Mesenchymal stem cell (in vitro differentiated cells and primary cell): Measurements from ENCODE around the gene EFCAB14.

Source experiments
- DNase-seq: peaks from one replicate; pipeline ENCODE4 v3.0.0-alpha.2; 2013
- H2AFZ ChIP-seq: one replicate; pipeline ENCODE4 v1.6.1; 2013; ENCODE audit warnings: low read depth, mild to moderate bottlenecking, control low read depth, inconsistent platforms, low read length, moderate library complexity
- H2AK5ac ChIP-seq: 2 replicates; pipeline ENCODE4 v1.6.1; 2013; ENCODE audit warnings: low read length, moderate library complexity, mild to moderate bottlenecking, inconsistent platforms; ENCODE audit not compliant: severe bottlenecking
- H2BK120ac ChIP-seq: one replicate; pipeline ENCODE4 v1.6.1; 2013; ENCODE audit warnings: low read depth, mild to moderate bottlenecking, inconsistent platforms, low read length, moderate library complexity
- H2BK12ac ChIP-seq, 2 experiments: one replicate each; pipeline ENCODE4 v1.6.1; 2013; ENCODE audit warnings: inconsistent platforms in 2 of 2, low read length in 2 of 2, mild to moderate bottlenecking in 2 of 2, moderate library complexity in 2 of 2, control low read depth in 1 of 2
- H2BK15ac ChIP-seq: one replicate; pipeline ENCODE4 v1.6.1; 2013; ENCODE audit warnings: mild to moderate bottlenecking, low read depth, inconsistent platforms; ENCODE audit not compliant: poor library complexity, severe bottlenecking
- H2BK5ac ChIP-seq: 2 replicates; pipeline ENCODE4 v1.6.1; 2013; ENCODE audit warnings: low read depth, mild to moderate bottlenecking, low read length, control low read depth, inconsistent platforms; ENCODE audit not compliant: poor library complexity, severe bottlenecking
- H3K14ac ChIP-seq, 2 experiments: one replicate each; pipeline ENCODE4 v1.6.1; 2013; ENCODE audit warnings: inconsistent platforms in 2 of 2, low read length in 2 of 2, control low read depth in 1 of 2, mild to moderate bottlenecking in 1 of 2, moderate library complexity in 1 of 2
- H3K18ac ChIP-seq, 2 experiments: one replicate each; pipeline ENCODE4 v1.6.1; 2013; ENCODE audit warnings: inconsistent platforms in 2 of 2, low read length in 2 of 2, control low read depth in 1 of 2, low read depth in 1 of 2, mild to moderate bottlenecking in 1 of 2
- H3K23ac ChIP-seq, 2 experiments: one replicate each; pipeline ENCODE4 v1.6.1; 2013; ENCODE audit warnings: inconsistent platforms in 2 of 2, low read length in 2 of 2, mild to moderate bottlenecking in 2 of 2, moderate library complexity in 2 of 2, control low read depth in 1 of 2
- H3K27ac ChIP-seq: 2 replicates; pipeline ENCODE4 v1.5.1; 2013; ENCODE audit warnings: mild to moderate bottlenecking, moderate library complexity, low read length, control low read depth, inconsistent platforms; ENCODE audit not compliant: poor library complexity, severe bottlenecking
- H3K27me3 ChIP-seq, 2 experiments: 2 replicates each; pipeline versions ENCODE4 v1.6.1 to v1.7.0; 2013; ENCODE audit warnings: low read length in 2 of 2, mild to moderate bottlenecking in 2 of 2, moderate library complexity in 2 of 2, control low read depth in 1 of 2, inconsistent platforms in 1 of 2; ENCODE audit not compliant: control insufficient read depth in 1 of 2, insufficient read depth in 1 of 2
- H3K36me3 ChIP-seq, 2 experiments: 2 replicates each; pipeline versions ENCODE4 v1.6.1 to v1.7.0; 2013; ENCODE audit warnings: low read length in 2 of 2, control low read depth in 1 of 2, inconsistent platforms in 1 of 2, low read depth in 1 of 2, mild to moderate bottlenecking in 1 of 2; ENCODE audit not compliant: insufficient read depth in 2 of 2, control insufficient read depth in 1 of 2
- H3K4ac ChIP-seq, 2 experiments: one replicate each; pipeline ENCODE4 v1.6.1; 2013; ENCODE audit warnings: inconsistent platforms in 2 of 2, low read length in 2 of 2, mild to moderate bottlenecking in 2 of 2, moderate library complexity in 2 of 2, control low read depth in 1 of 2, low read depth in 1 of 2
- H3K4me1 ChIP-seq: 2 replicates; pipeline ENCODE4 v1.6.1; 2013; ENCODE audit warnings: low read depth, low read length, control low read depth; ENCODE audit not compliant: control insufficient read depth, insufficient read depth
- H3K4me2 ChIP-seq: 2 replicates; pipeline ENCODE4 v1.6.1; 2013; ENCODE audit warnings: low read length, mild to moderate bottlenecking, inconsistent platforms; ENCODE audit not compliant: poor library complexity, severe bottlenecking
- H3K4me3 ChIP-seq, 2 experiments: 2 replicates each; pipeline versions ENCODE4 v1.5.1 to v1.7.0; 2013; ENCODE audit warnings: low read length in 2 of 2, mild to moderate bottlenecking in 2 of 2, control low read depth in 1 of 2, low read depth in 1 of 2; ENCODE audit not compliant: insufficient read depth in 1 of 2
- H3K79me1 ChIP-seq: replicated peaks from 2 replicates; pipeline ENCODE4 v1.6.1; 2013; ENCODE audit warnings: mild to moderate bottlenecking, control low read depth, low read length, inconsistent platforms; ENCODE audit not compliant: poor library complexity, severe bottlenecking
- H3K9ac ChIP-seq: 2 replicates; pipeline ENCODE4 v1.7.0; 2013; ENCODE audit warnings: mild to moderate bottlenecking, low read length, moderate library complexity
- H3K9me3 ChIP-seq: 2 replicates; pipeline ENCODE4 v1.7.0; 2013; ENCODE audit warnings: mild to moderate bottlenecking, low read length; ENCODE audit not compliant: control insufficient read depth
- H4K8ac ChIP-seq: one replicate; pipeline ENCODE4 v1.6.1; 2013; ENCODE audit warnings: inconsistent platforms, mild to moderate bottlenecking, low read length, moderate library complexity
- H4K91ac ChIP-seq: one replicate; pipeline ENCODE4 v1.6.1; 2013; ENCODE audit warnings: mild to moderate bottlenecking, low read length, inconsistent platforms
- WGBS: methylation state at CpG from one replicate; pipeline ENCODE4 v1.1.7; 2013; ENCODE audit warnings: mixed read lengths; 5-methylcytosine and 5-hydroxymethylcytosine counted together

EFCAB14 gene

GRCh38 chr1:46749921-46750404 lies 31.0 kb upstream of the EFCAB14 start:
- no peaks in the 10 kb centered on the region for H3K9me3 ChIP-seq
- H4K8ac ChIP-seq = no peak overlapping the region
- no peak overlapping the region for H2BK5ac ChIP-seq
- H4K91ac ChIP-seq = no peak overlapping the region
- no peak overlapping the region for H3K4me3 ChIP-seq
- H2BK12ac ChIP-seq = no peak overlapping the region
- no peaks in the 10 kb centered on the region for H3K79me1 ChIP-seq
- no peak overlapping the region for H3K14ac ChIP-seq
- no peak overlapping the region for H3K23ac ChIP-seq
- no peak overlapping the region for H3K9ac ChIP-seq
- H3K4ac ChIP-seq = no peak overlapping the region
- H3K18ac ChIP-seq = no peak overlapping the region
- no peak overlapping the region for H2AFZ ChIP-seq
- peaks cover 21 to 32% of the 10 kb centered on the region in 2 experiments for H3K27me3 ChIP-seq
- no peaks in the 10 kb centered on the region for H3K36me3 ChIP-seq
- H2AK5ac ChIP-seq = no peak overlapping the region
- WGBS = 64% methylated on average over 6 of the region's 7 CpGs
- no peak overlapping the region for H3K27ac ChIP-seq
- no peak overlapping the region for H2BK120ac ChIP-seq
- no peak overlapping the region for H2BK15ac ChIP-seq
- H3K4me2 ChIP-seq = no peak overlapping the region
- peaks cover under 1% of the 10 kb centered on the region for H3K4me1 ChIP-seq
- DNase-seq = no peak

GRCh38 chr1:46749404-46749803 lies 30.5 kb upstream of the EFCAB14 start:
- no peaks in the 10 kb centered on the region for H3K79me1 ChIP-seq
- H4K8ac ChIP-seq = no peak overlapping the region
- H3K36me3 ChIP-seq = no peaks in the 10 kb centered on the region
- H2BK12ac ChIP-seq = no peak overlapping the region
- H3K9ac ChIP-seq = no peak overlapping the region
- H3K18ac ChIP-seq = no peak overlapping the region
- no peak overlapping the region for H3K23ac ChIP-seq
- no peak overlapping the region for H2BK15ac ChIP-seq
- H2BK5ac ChIP-seq = no peak overlapping the region
- no peak overlapping the region for H3K4me2 ChIP-seq
- peaks cover 21 to 32% of the 10 kb centered on the region in 2 experiments for H3K27me3 ChIP-seq
- no peak for DNase-seq
- WGBS = 79% methylated on average over 1 of the region's 1 CpG
- no peak overlapping the region for H2AK5ac ChIP-seq
- no peak overlapping the region for H2BK120ac ChIP-seq
- H3K4me3 ChIP-seq = no peak overlapping the region
- no peaks in the 10 kb centered on the region for H3K9me3 ChIP-seq
- H3K4ac ChIP-seq = no peak overlapping the region
- no peak overlapping the region for H2AFZ ChIP-seq
- no peak overlapping the region for H3K14ac ChIP-seq
- no peaks in the 10 kb centered on the region for H3K4me1 ChIP-seq
- H3K27ac ChIP-seq = no peak overlapping the region
- no peak overlapping the region for H4K91ac ChIP-seq

- Histone ChIP-seq H3K27me3 (peaks cover 21 to 32% of the 10 kb centered on the region in 2 experiments), H2BK5ac (no peak overlapping the region), H3K18ac (no peak overlapping the region), H2AK5ac (no peak overlapping the region), H2BK15ac (no peak overlapping the region), H3K36me3 (no peaks in the 10 kb centered on the region), H3K27ac (no peak overlapping the region), H3K79me1 (no peaks in the 10 kb centered on the region), H2BK120ac (no peak overlapping the region), H3K23ac (no peak overlapping the region), H4K91ac (no peak overlapping the region), H3K14ac (no peak overlapping the region), H3K9me3 (no peaks in the 10 kb centered on the region), H2AFZ (no peak overlapping the region), H3K4me2 (no peak overlapping the region), H3K9ac (no peak overlapping the region), H3K4me1 (no peaks in the 10 kb centered on the region), H2BK12ac (no peak overlapping the region), H3K4ac (no peak overlapping the region), H4K8ac (no peak overlapping the region), H3K4me3 (no peak overlapping the region)
- 38% methylated on average over 5 of the region's 5 CpGs for WGBS
- DNase-seq = peak; percentile 50
Measured at GRCh38 chr1:46747683-46748288, 28.9 kb upstream of the EFCAB14 start.

- Histone ChIP-seq H3K4me2 (no peak overlapping the region), H3K27me3 (peaks cover 16 to 25% of the 10 kb centered on the region in 2 experiments), H3K4me3 (no peak overlapping the region), H2BK12ac (no peak overlapping the region), H3K23ac (peak overlapping the region in 1 of 2 experiments; percentile 56), H2AFZ (no peak overlapping the region), H2BK120ac (no peak overlapping the region), H2BK5ac (no peak overlapping the region), H4K8ac (no peak overlapping the region), H3K9ac (no peak overlapping the region), H3K4ac (no peak overlapping the region), H3K79me1 (no peaks in the 10 kb centered on the region), H2BK15ac (no peak overlapping the region), H4K91ac (no peak overlapping the region), H3K36me3 (no peaks in the 10 kb centered on the region), H3K18ac (no peak overlapping the region), H3K9me3 (no peaks in the 10 kb centered on the region), H2AK5ac (no peak overlapping the region), H3K27ac (no peak overlapping the region), H3K14ac (no peak overlapping the region), H3K4me1 (peaks cover 2% of the 10 kb centered on the region)
- DNase-seq = no peak
- WGBS = 47% methylated on average over 3 of the region's 3 CpGs
Measured at GRCh38 chr1:46742069-46742468, 23.2 kb upstream of the EFCAB14 start.
